ENCODE results near the gene GRB2.

Gene GRB2

DNA sequence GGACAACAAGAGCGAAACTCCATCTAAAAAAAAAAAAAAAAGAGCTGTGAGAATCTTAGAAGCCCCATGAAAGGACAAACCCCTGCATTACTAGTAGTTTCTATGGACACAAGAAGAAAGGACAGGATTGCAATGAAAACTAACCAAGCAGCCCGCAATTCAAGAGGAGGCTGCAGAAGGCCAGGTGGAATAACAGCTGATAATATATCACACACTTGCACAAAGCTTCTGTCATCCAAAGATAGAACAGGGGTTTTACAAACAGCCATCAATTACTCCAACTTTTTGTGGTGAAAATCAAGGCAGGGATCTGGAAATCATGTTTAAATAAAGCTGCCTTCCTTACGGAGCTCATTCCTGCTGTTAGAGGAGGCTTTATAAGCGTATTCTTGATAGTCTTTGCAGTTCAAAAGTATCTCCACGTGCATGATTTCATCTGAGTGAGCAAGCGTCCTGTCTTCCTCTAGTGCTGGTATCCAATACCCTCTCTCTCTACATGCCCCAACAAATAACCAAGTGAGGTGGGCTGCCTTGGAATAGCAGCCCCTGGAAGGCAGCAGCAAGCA is 27.8 kb upstream of the GRB2 start:
- DNase-seq = no peak

DNA sequence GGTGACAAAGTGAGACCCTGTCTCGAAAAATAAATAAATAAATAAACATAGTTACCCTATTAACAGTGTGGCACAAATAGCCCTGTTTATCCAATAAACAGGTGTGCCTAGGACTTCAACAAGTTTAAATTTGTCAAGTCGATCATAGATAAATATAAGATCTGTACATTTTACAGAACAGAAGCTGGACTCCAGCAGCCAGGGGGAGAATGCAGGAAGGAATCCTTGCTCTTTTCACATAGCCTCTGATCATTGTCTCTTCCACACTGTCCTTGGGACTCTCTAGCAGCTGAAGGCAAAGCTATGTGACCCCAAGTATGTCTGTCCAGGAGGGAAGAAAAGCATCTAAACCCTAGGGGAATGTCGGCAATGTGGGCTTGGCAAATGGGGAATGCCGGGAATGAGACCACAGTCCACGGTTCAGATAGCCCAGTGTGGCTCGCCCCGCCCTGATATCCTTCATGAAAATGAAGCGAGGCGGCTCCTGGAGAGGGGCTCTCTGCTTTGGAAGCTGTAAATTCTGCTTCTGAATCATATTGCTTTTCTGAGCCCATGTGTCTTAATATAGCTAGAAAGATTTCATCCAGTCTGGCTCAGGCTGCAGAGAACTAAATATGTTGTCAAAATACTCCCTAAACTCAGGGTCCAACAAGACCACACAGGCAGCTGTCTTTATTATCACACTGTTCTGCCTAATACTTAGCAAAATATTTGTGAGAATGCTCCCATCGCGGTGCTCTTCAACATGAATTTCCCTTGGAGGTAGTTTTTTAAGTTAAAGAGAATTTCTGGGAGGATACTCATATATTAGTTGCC is 24.9 kb upstream of the GRB2 start:
- Histone ChIP-seq H3K27me3 (no peaks in the 10 kb centered on the region), H3K4me3 (no peak overlapping the region), H3K27ac (peak overlapping the region; percentile 81 to 85), H3K4me1 (peaks cover 0 to 37% (median 20%) of the 10 kb centered on the region in 4 donors), H3K36me3 (no peaks in the 10 kb centered on the region), H3K9me3 (no peaks in the 10 kb centered on the region)
- intact Hi-C loops (cut with DNase I; ENCODE audit: low total_unique reads) = no loop called here
- DNase-seq = peak in 1 of 2 donors; percentile 65
- TF ChIP-seq, protein P1, sequence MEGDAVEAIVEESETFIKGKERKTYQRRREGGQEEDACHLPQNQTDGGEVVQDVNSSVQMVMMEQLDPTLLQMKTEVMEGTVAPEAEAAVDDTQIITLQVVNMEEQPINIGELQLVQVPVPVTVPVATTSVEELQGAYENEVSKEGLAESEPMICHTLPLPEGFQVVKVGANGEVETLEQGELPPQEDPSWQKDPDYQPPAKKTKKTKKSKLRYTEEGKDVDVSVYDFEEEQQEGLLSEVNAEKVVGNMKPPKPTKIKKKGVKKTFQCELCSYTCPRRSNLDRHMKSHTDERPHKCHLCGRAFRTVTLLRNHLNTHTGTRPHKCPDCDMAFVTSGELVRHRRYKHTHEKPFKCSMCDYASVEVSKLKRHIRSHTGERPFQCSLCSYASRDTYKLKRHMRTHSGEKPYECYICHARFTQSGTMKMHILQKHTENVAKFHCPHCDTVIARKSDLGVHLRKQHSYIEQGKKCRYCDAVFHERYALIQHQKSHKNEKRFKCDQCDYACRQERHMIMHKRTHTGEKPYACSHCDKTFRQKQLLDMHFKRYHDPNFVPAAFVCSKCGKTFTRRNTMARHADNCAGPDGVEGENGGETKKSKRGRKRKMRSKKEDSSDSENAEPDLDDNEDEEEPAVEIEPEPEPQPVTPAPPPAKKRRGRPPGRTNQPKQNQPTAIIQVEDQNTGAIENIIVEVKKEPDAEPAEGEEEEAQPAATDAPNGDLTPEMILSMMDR (IDR thresholded peaks at IDR 0.05) = no peak

More for the DNA sequence above, 27.8 kb upstream of the GRB2 start:
- peaks cover 0 to 26% (median 14%) of the 10 kb centered on the region in 4 donors for H3K4me1 ChIP-seq
- intact Hi-C loops (cut with DNase I; ENCODE audit: low total_unique reads) = no loop called here
- TF ChIP-seq, protein P1 (IDR thresholded peaks at IDR 0.05) = no peak
- no peaks in the 10 kb centered on the region for H3K9me3 ChIP-seq
- H3K27ac ChIP-seq = no peak overlapping the region
- no peaks in the 10 kb centered on the region for H3K27me3 ChIP-seq
- no peak overlapping the region for H3K4me3 ChIP-seq
- no peaks in the 10 kb centered on the region for H3K36me3 ChIP-seq

DNA sequence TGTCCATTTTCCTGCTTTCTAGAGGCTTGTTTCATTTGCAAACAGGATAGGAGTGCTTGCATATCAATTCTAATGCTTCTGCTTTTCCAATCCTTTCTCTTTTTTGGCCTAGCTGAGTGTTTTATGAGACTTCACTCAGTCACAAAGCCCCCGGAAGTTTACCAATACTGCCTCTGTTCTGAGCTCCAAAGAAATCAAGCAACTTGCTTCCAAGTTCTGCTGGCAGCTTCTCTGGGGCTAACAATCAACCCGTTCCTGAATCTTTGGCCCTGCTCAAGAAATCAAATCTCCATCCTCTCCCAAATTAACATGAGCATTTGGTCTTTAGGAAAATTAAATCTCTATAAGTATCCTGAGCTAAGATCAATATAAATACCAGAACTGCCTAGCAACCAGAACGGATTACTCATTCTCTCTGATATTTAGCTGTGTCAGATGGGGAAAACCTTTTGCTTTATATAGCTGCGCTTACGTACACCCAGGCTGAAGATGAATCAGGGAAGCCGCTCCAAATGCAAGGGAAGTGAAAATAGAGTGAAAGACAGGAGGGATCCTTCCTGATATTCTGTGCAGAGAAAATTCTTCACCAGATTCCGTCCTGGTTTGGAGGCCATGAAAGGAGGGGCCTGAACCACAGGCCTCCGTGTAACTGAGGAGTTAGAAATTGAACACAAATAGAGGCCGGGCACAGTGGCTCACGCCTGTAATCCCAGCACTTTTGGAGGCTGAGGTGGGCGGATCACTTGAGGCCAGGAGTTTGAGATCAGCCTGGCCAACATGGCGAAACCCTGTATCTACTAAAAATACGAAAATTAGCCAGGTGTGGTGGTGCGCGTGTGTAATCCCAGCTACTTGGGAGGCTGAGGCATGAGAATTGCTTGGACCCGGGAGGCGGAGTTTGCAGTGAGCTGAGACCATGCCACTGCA is 23.3 kb upstream of the GRB2 start:
- Histone ChIP-seq H3K27me3 (no peaks in the 10 kb centered on the region), H3K36me3 (no peaks in the 10 kb centered on the region), H3K9me3 (no peaks in the 10 kb centered on the region), H3K27ac (peak overlapping the region; percentile 81 to 85), H3K4me1 (peaks cover 0 to 37% (median 20%) of the 10 kb centered on the region in 4 donors), H3K4me3 (no peak overlapping the region)
- no peak for DNase-seq
- intact Hi-C loops (cut with DNase I; ENCODE audit: low total_unique reads) = loop anchor here (5.0 kb wide), 1 partner anchor 158 kb away; the partner anchor contains the start of gene MYO15B
- TF ChIP-seq, protein P1 (IDR thresholded peaks at IDR 0.05) = no peak

DNA sequence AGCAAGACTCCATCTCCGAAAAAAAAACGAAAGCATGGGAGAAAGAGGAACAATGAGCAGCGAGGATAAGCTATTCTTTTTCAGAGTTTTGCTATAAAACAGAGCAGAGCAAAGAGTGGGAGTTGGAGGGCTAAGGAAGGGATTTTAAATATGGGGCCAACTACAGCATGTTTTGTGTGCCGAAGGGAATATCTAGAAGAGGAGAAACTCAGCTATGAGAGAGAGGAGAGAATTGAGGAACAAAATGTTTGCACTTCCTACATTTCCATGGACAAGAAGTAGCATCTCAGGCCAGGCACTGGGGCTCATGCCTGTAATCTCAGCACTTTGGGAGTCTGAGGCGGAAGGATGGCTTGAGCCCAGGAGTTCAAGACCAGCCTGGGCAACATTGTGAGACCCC is 13.1 kb upstream of the GRB2 start:
- intact Hi-C loops (cut with DNase I; ENCODE audit: low total_unique reads) = no loop called here
- Histone ChIP-seq H3K27me3 (peaks cover 0 to 10% of the 10 kb centered on the region in 2 donors), H3K4me3 (no peak overlapping the region), H3K36me3 (no peaks in the 10 kb centered on the region), H3K9me3 (no peaks in the 10 kb centered on the region), H3K4me1 (no peaks in the 10 kb centered on the region), H3K27ac (no peak overlapping the region)
- TF ChIP-seq, protein P1 (IDR thresholded peaks at IDR 0.05) = no peak
- no peak for DNase-seq

DNA sequence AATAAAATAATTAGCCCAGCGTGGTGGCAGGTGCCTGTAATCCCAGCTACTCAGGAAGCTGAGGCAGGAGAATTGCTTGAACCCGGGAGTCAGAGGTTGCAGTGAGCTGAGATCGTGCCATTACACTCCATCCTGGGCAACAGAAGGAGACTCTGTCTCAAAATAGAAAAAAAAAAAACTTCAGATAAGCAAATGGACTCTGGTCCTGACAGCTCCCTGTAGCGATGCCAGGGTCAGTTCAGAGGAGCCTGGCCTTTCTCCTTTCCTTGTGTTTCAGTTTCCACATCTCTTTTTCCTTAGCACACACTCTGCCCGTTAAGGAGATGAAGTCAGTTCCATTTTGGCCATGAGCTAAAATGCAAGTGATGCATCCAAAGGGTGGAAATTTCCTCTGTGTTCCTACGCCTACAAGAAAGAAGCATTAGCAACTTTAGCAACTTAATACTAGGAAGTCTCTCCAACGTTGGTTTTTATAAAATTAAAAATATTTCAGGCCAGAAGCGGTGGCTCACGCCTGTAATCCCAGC is 11.6 kb upstream of the GRB2 start:
- H3K27ac ChIP-seq = peak overlapping the region in 1 of 2 donors; percentile 17
- DNase-seq = no peak

More for the DNA sequence above, 11.6 kb upstream of the GRB2 start:
- Histone ChIP-seq H3K27me3 (peaks cover 0 to 8% of the 10 kb centered on the region in 2 donors), H3K4me3 (no peak overlapping the region), H3K9me3 (no peaks in the 10 kb centered on the region), H3K4me1 (peaks cover 0 to 4% (median 2%) of the 10 kb centered on the region in 4 donors), H3K36me3 (no peaks in the 10 kb centered on the region)
- intact Hi-C loops (cut with DNase I; ENCODE audit: low total_unique reads) = no loop called here
- TF ChIP-seq, protein P1 (IDR thresholded peaks at IDR 0.05) = no peak

All from tibial artery (tissue), 4 donors.